Gastrocnemius medialis (tissue), 4 donors: Measurements from ENCODE around the gene FAM107A.

ENCODE experiments used
- CTCF ChIP-seq, 5 experiments: fragments of 450-650 bp in 3 of 5; fragments of 200-600 bp in 2 of 5; sonication (generic) in 2 of 5; IDR thresholded peaks in 4 of 5; conservative IDR thresholded peaks in 1 of 5; 1 replicate in 4 of 5; 2 replicates in 1 of 5; pipeline ENCODE4 v1.5.1; 2016 to 2019; ENCODE audit warnings: antibody characterized with exemption in 5 of 5, mild to moderate bottlenecking in 3 of 5, moderate library complexity in 3 of 5
- POLR2A ChIP-seq, 2 donors: fragments of 450-650 bp; IDR thresholded peaks; one replicate each; pipeline ENCODE4 v1.6.1; 2017; ENCODE audit warnings: antibody characterized with exemption in 2 of 2, mild to moderate bottlenecking in 2 of 2, moderate library complexity in 2 of 2

GRCh38 chr3:58555203-58555602 lies 22.0 kb downstream of the FAM107A start:
- no peak for TF ChIP-seq CTCF (IDR thresholded peaks at IDR 0.05 in 4 of 5, conservative IDR thresholded peaks at IDR 0.05 in 1 of 5)
- TF ChIP-seq POLR2A (IDR thresholded peaks at IDR 0.05), result no peak
